Endothelial cell of umbilical vein (primary cell): ENCODE results near the gene GPX7. TPM values are rescaled to one million over a fixed set of nuclear protein-coding genes. Genes with fewer than 3 reads are reported as not detected.

Experiments
- BruUV-seq: library from RNA; stranded (reverse); fragments of 400-500 nt; replicated peaks from 2 replicates; lab custom pipeline; 2021; lab: Mats Ljungman, UMichigan
- CTCF ChIA-PET: fragments of 300-600, 350-600 bp; sonication (Branson Sonifier 250); formaldehyde crosslinking; loops from one replicate; lab custom pipeline; 2021; ENCODE audit warnings: antibody characterized with exemption, inconsistent platforms; lab: Charles Lee
- POLR2A ChIA-PET: fragments of 300-600, 350-600 bp; sonication (Branson Sonifier 250); formaldehyde crosslinking; loops from one replicate; lab custom pipeline; 2021; ENCODE audit warnings: antibody characterized with exemption, inconsistent platforms; lab: Charles Lee
- DNase-seq: peaks from one replicate; pipeline ENCODE4 v3.0.0-alpha.2; 2011; ENCODE audit warnings: low read depth, low spot score
- FAIRE-seq: peaks from 2 replicates; lab custom pipeline; 2011; peaks lifted over from hg19 to GRCh38; lab: Jason Lieb, UNC
- H2AFZ ChIP-seq: 2 replicates; pipeline ENCODE4 v1.6.0; 2012; ENCODE audit warnings: low read depth, low read length, control low read depth, inconsistent platforms
- H3K27ac ChIP-seq: 2 replicates; pipeline ENCODE4 v1.5.1; 2011; ENCODE audit warnings: low read depth, mild to moderate bottlenecking, control low read depth, low read length, moderate library complexity; ENCODE audit not compliant: insufficient read depth
- H3K27me3 ChIP-seq, 2 experiments: 2 replicates each; pipeline versions ENCODE4 v1.6.0 to v1.6.1; 2011; ENCODE audit warnings: low read length in 2 of 2, mixed read lengths in 1 of 2; ENCODE audit not compliant: control insufficient read depth in 2 of 2, insufficient read depth in 2 of 2
- H3K36me3 ChIP-seq, 2 experiments: 2 replicates in 1 of 2; 3 replicates in 1 of 2; pipeline ENCODE4 v1.5.1; 2011; ENCODE audit warnings: low read length in 2 of 2, mild to moderate bottlenecking in 1 of 2, moderate library complexity in 1 of 2; ENCODE audit not compliant: control insufficient read depth in 2 of 2, insufficient read depth in 2 of 2; ENCODE audit errors: extremely low read depth in 1 of 2
- H3K4me1 ChIP-seq: 3 replicates; pipeline ENCODE4 v1.5.1; 2011; ENCODE audit warnings: mild to moderate bottlenecking, low read length; ENCODE audit not compliant: control insufficient read depth, insufficient read depth; ENCODE audit errors: extremely low read depth
- H3K4me2 ChIP-seq: 2 replicates; pipeline ENCODE4 v1.6.1; 2011; ENCODE audit warnings: low read length, control low read depth, mixed read lengths; ENCODE audit not compliant: insufficient read depth
- H3K4me3 ChIP-seq, 3 experiments: fragments of 200-600 bp in 1 of 3; sonication (generic), shearing (Covaris generic) in 1 of 3; replicated peaks in 1 of 3; 2 replicates each; pipeline ENCODE4 v1.5.1; 2011 to 2016; ENCODE audit warnings: control low read depth in 3 of 3, low read length in 3 of 3, mild to moderate bottlenecking in 2 of 3, inconsistent platforms in 1 of 3, low read depth in 1 of 3, moderate library complexity in 1 of 3; ENCODE audit not compliant: insufficient read depth in 1 of 3
- H3K79me2 ChIP-seq: 2 replicates; pipeline ENCODE4 v1.6.0; 2012; ENCODE audit warnings: low read length, inconsistent platforms; ENCODE audit not compliant: control insufficient read depth, insufficient read depth
- H3K9ac ChIP-seq: replicated peaks from 2 replicates; pipeline ENCODE3; 2011; ENCODE audit warnings: low read length, control low read depth; ENCODE audit not compliant: insufficient read depth; ENCODE audit errors: extremely low read depth
- H3K9me1 ChIP-seq: replicated peaks from 3 replicates; pipeline ENCODE4 v1.6.0; 2011; ENCODE audit warnings: mild to moderate bottlenecking, low read length; ENCODE audit not compliant: control insufficient read depth, insufficient read depth; ENCODE audit errors: extremely low read depth
- H3K9me3 ChIP-seq: replicated peaks from 2 replicates; pipeline ENCODE4 v1.5.1; 2012; ENCODE audit warnings: low read length, inconsistent platforms; ENCODE audit not compliant: control insufficient read depth, insufficient read depth
- H4K20me1 ChIP-seq: replicated peaks from 2 replicates; pipeline ENCODE3; 2011; ENCODE audit warnings: mild to moderate bottlenecking, low read length; ENCODE audit not compliant: control insufficient read depth, insufficient read depth; ENCODE audit errors: extremely low read depth
- CTCF ChIP-seq, 2 donors: IDR thresholded peaks; 1 replicate in 1 of 2; 2 replicates in 1 of 2; pipeline ENCODE4 v1.5.1; 2011; ENCODE audit warnings: low read length in 2 of 2, mild to moderate bottlenecking in 2 of 2, moderate library complexity in 2 of 2, control low read depth in 1 of 2, inconsistent platforms in 1 of 2, low read depth in 1 of 2; ENCODE audit not compliant: insufficient read depth in 1 of 2; ENCODE audit errors: extremely low read depth in 1 of 2
- EZH2 ChIP-seq: IDR thresholded peaks from 2 replicates; pipeline ENCODE4 v1.6.1; 2012; ENCODE audit warnings: borderline replicate concordance, low read depth, mild to moderate bottlenecking, moderate library complexity, low read length, inconsistent platforms; ENCODE audit not compliant: severe bottlenecking
- FOS ChIP-seq: IDR thresholded peaks from 2 replicates; pipeline ENCODE4 v1.6.1; 2011; ENCODE audit warnings: mild to moderate bottlenecking, low read length, moderate library complexity, borderline replicate concordance; ENCODE audit not compliant: insufficient read depth
- GATA2 ChIP-seq: IDR thresholded peaks from 2 replicates; pipeline ENCODE4 v1.7.0; 2011; ENCODE audit warnings: low read depth, mild to moderate bottlenecking, moderate library complexity, mixed read lengths, low read length; ENCODE audit not compliant: insufficient read length, insufficient read depth
- JUN ChIP-seq: IDR thresholded peaks from 2 replicates; pipeline ENCODE4 v1.6.1; 2011; ENCODE audit warnings: borderline replicate concordance, low read depth; ENCODE audit not compliant: insufficient read length, insufficient read depth
- MAX ChIP-seq: IDR thresholded peaks from 2 replicates; pipeline ENCODE4 v1.6.1; 2011; ENCODE audit not compliant: insufficient read depth, insufficient read length
- MYC ChIP-seq: IDR thresholded peaks from one replicate; pipeline ENCODE4 v1.6.1; 2011; ENCODE audit warnings: mild to moderate bottlenecking, low read depth, low read length
- POLR2A ChIP-seq: IDR thresholded peaks from 2 replicates; pipeline ENCODE4 v1.6.1; 2012; ENCODE audit warnings: low read depth, mild to moderate bottlenecking, control low read depth, low read length
- POLR2AphosphoS5 ChIP-seq: IDR thresholded peaks from 2 replicates; pipeline ENCODE4 v1.6.1; 2012; ENCODE audit warnings: low read depth, mild to moderate bottlenecking, control low read depth, low read length, moderate library complexity; ENCODE audit not compliant: insufficient read depth
- dilution Hi-C: fragments of 300-500 bp; cut with MboI; formaldehyde crosslinking; loops from one replicate; pipeline ENCODE4 v1.15.0; 2019; ENCODE audit warnings: low sequenced_read_pairs; ENCODE audit not compliant: extremely low pct_ligation_motif_present
- intact Hi-C: fragments of 100-400 bp; cut with micrococcal nuclease; formaldehyde crosslinking; loops from one replicate; pipeline ENCODE4 v1.10.0; 2022
- polyA plus RNA-seq, 4 experiments: library from polyadenylated mRNA; depleted of rRNA in 3 of 4; stranded (reverse) in 3 of 4; unstranded in 1 of 4; fragments of >200 nt; gene quantifications; 2 replicates each; pipeline versions ENCODE4 v1.2.1 to v1.2.3, GENCODE V29; 2011 to 2012; ENCODE audit warnings: missing spikeins in 1 of 4
- total RNA-seq: library from RNA; stranded (reverse); gene quantifications from 2 replicates; pipeline ENCODE4 v1.2.3, GENCODE V29; 2021

The GPX7 gene
- total and polyA plus RNA-seq, 2 donors (not counting 3 experiments of a cell fraction or from before 2014, with no cell fraction given): 8.9 to 25.7 TPM

GRCh38 chr1:52604063-52604770 is 2.0 kb downstream of the GPX7 start:
- no peak overlapping the region for H3K4me3 ChIP-seq
- no peaks in the 10 kb centered on the region for H3K79me2 ChIP-seq
- no peak overlapping the region for H2AFZ ChIP-seq
- no peak for TF ChIP-seq CTCF (IDR thresholded peaks at IDR 0.05; ENCODE audit: extremely low read depth in 1 of 2, insufficient read depth in 1 of 2, low read depth in 1 of 2, low read length in 2 of 2)
- TF ChIP-seq GATA2: no peak
- TF ChIP-seq EZH2: no peak
- TF ChIP-seq JUN: no peak
- no peak for TF ChIP-seq POLR2A
- no peak for TF ChIP-seq FOS
- TF ChIP-seq POLR2AphosphoS5: no peak
- TF ChIP-seq MAX: no peak
- TF ChIP-seq MYC: no peak
- H3K4me2 ChIP-seq: no peak overlapping the region
- no peaks in the 10 kb centered on the region for H3K9me1 ChIP-seq
- no peaks in the 10 kb centered on the region for H4K20me1 ChIP-seq
- H3K9me3 ChIP-seq: no peaks in the 10 kb centered on the region
- dilution Hi-C loops (no loop called here), intact Hi-C loops (loop anchor here (5.0 kb wide), 1 partner anchor 52 kb away; the partner anchor contains the start of gene TUT4)
- no TSS peak for BruUV-seq
- no peaks in the 10 kb centered on the region for H3K27me3 ChIP-seq
- H3K36me3 ChIP-seq: no peaks in the 10 kb centered on the region
- DNase-seq (no peak), FAIRE-seq (no peak)
- peaks cover 8% of the 10 kb centered on the region for H3K4me1 ChIP-seq
- no peak overlapping the region for H3K9ac ChIP-seq
- CTCF ChIA-PET: interaction anchor here (0.8 to 1.5 kb wide), 3 partner anchors 10 to 128 kb away, joined by 3 to 4 read pairs (median 3); no protein-coding TSS in a partner anchor
- POLR2A ChIA-PET: interaction anchor here (1.2 kb wide), 1 partner anchor 51 kb away, joined by 4 read pairs; the partner anchor contains the start of gene TUT4
- no peak overlapping the region for H3K27ac ChIP-seq
